Omental fat pad (tissue), 4 donors: ENCODE measurements around the gene SLC27A3. TPM values are rescaled to one million over a fixed set of nuclear protein-coding genes. Genes with fewer than 3 reads are reported as not detected.

Experiments
- ATAC-seq: fragments of 150-250 bp; one replicate; pipeline ENCODE4 v1.9.1; 2016; ENCODE audit warnings: mild to moderate bottlenecking, moderate library complexity; ENCODE audit not compliant: low FRiP score
- DNase-seq: peaks from one replicate; pipeline ENCODE4 v3.0.0-alpha.2; 2019; ENCODE audit warnings: low spot score
- CTCF ChIP-seq, 3 donors: fragments of 450-650 bp; IDR thresholded peaks; one replicate each; pipeline ENCODE4 v1.5.1; 2016 to 2017; ENCODE audit warnings: antibody characterized with exemption in 3 of 3, mild to moderate bottlenecking in 3 of 3, moderate library complexity in 2 of 3
- total RNA-seq, 4 donors: library from RNA; depleted of rRNA; stranded (reverse); fragments of >200 nt; gene quantifications; one replicate each; pipeline ENCODE4 v1.1.0, GENCODE V29; 2016

SLC27A3 gene
- total RNA-seq, 4 donors from 2014 or later, result 29.4 to 65.4 (median 40.5) TPM

- ATAC-seq (peak; percentile 86), DNase-seq (peak; percentile 65)
- TF ChIP-seq CTCF (IDR thresholded peaks at IDR 0.05), result peak in 2 of 3 donors; percentile 52 to 54
These were observed 25.7 kb upstream of the SLC27A3 start for GRCh38 chr1:153749408-153750005.

DNA sequence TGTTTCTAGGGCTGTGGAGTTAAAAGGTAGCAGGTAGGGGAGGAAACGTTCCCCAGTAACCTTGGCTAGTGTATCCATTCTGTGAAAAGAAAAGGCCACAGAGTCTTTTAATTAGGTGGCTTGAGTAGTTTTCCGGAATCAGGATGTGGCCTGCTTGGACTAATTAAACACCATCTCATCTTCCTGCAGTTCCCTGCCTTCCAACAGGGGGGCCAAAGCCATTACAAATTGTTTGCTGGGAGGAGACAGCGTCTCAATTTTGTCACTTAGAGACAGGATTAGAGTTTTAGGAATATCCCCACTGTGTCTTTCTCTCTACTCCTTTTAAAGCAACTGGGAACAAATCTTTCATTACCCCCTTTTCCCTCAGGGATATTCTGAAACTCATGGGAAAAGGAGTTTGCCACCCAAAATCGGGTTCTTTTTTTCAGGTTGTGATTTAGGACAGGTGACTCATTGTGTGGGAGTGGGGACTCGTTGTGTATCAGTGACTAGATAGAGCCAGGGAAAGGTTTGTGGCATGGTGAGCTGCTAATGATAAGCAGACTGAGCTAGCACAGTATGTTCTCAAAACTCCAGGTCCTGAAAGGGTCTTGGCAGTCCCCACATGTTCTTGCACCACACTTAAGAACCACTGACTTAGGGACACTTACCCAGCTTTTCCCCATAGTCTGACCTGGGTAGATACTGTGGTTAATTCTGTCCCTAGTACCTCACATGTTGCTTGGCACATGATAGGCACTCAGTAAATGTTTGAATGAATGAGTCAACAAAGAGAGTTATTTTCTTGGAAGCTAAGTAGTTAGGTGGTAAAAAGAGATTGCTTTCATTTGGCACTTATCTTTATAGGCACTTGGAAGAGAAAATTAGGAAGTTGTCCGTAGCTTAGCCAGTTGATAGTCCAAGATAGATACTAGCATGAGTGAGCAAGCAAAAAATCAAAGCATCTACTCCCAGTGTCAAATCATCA lies 24.9 kb upstream of the SLC27A3 start:
- DNase-seq, result no peak
- peak; percentile 45 for ATAC-seq
- no peak for TF ChIP-seq CTCF (IDR thresholded peaks at IDR 0.05)

GRCh38 chr1:153752072-153752471 lies 23.1 kb upstream of the SLC27A3 start:
- no peak for TF ChIP-seq CTCF (IDR thresholded peaks at IDR 0.05)
- no peak for DNase-seq
- no peak for ATAC-seq

DNA sequence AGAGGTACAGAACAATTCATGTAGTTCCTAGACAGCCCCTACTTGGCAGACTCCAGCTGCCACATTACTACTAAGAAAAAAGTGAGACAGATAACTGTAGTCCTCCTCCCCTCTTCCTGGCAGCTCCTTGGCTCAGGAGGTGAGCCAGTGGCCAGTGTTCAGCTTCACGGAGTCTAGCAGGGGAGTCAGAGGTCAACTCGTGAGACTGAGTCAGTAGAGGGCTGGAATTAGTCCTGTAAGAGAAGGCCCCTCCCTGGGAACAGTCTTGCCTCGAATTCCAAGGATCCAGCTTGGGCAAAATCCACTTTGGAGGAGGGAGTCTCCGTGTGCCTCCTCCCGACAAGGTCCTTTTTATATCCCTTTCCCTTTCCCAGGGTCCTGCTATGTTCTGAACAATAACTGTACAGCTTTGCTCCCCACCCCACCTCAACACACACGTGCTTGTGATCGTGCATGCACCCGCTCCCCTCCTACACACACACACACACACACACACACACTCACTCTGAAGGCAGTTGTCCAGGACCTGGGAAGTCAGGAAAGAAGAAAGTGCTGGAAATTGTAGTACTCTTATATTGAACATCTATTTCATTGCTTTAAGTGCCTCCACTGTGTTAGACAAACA lies 22.5 kb upstream of the SLC27A3 start:
- ATAC-seq (peak; percentile 88), DNase-seq (peak; percentile 76)
- no peak for TF ChIP-seq CTCF (IDR thresholded peaks at IDR 0.05)

- no peak for ATAC-seq
These were observed 20.9 kb upstream of the SLC27A3 start for GRCh38 chr1:153754266-153754665.

DNA sequence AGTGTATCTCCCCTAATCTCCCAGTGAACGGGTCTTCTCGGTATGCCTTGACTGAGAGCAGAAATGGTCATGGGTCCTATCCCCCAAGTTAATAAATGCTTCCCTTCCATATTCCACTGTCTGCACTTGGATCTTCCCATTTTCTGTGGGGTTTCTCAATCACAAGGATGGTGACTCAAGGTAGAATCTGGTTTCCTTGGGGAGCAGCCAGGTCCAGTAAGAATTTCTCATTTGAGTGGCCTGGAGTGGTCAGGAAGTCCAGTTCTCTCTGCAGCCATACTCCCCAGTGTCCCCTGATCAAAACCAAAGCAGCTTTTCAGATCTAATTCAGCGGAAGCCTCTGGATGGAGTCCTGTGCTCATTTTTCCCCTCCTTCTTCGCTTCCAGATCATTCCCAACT lies 14.8 kb upstream of the SLC27A3 start:
- ATAC-seq (no peak), DNase-seq (no peak)
- no peak for TF ChIP-seq CTCF (IDR thresholded peaks at IDR 0.05)

More at GRCh38 chr1:153754266-153754665, 20.9 kb upstream of the SLC27A3 start:
- no peak for TF ChIP-seq CTCF (IDR thresholded peaks at IDR 0.05)
- DNase-seq, result no peak
